Activated naive CD8-positive, alpha-beta T cell (primary cell): ENCODE measurements around the gene CATSPERD.

Experiments
- H3K27ac Mint-ChIP-seq: one replicate; pipeline ENCODE4 v1.8.0; 2021; ENCODE audit warnings: mixed read lengths
- H3K27me3 Mint-ChIP-seq: one replicate; pipeline ENCODE4 v1.8.0; 2021; ENCODE audit warnings: mixed read lengths
- H3K36me3 Mint-ChIP-seq: one replicate; pipeline ENCODE4 v1.8.0; 2021; ENCODE audit warnings: mixed read lengths
- H3K4me1 Mint-ChIP-seq: one replicate; pipeline ENCODE4 v1.8.0; 2021; ENCODE audit warnings: low read depth, mixed read lengths
- H3K4me3 Mint-ChIP-seq: one replicate; pipeline ENCODE4 v1.8.0; 2021; ENCODE audit warnings: mild to moderate bottlenecking, mixed read lengths
- H3K9me3 Mint-ChIP-seq: one replicate; pipeline ENCODE4 v1.8.0; 2021; ENCODE audit warnings: low read depth, mixed read lengths

The CATSPERD gene, protein sequence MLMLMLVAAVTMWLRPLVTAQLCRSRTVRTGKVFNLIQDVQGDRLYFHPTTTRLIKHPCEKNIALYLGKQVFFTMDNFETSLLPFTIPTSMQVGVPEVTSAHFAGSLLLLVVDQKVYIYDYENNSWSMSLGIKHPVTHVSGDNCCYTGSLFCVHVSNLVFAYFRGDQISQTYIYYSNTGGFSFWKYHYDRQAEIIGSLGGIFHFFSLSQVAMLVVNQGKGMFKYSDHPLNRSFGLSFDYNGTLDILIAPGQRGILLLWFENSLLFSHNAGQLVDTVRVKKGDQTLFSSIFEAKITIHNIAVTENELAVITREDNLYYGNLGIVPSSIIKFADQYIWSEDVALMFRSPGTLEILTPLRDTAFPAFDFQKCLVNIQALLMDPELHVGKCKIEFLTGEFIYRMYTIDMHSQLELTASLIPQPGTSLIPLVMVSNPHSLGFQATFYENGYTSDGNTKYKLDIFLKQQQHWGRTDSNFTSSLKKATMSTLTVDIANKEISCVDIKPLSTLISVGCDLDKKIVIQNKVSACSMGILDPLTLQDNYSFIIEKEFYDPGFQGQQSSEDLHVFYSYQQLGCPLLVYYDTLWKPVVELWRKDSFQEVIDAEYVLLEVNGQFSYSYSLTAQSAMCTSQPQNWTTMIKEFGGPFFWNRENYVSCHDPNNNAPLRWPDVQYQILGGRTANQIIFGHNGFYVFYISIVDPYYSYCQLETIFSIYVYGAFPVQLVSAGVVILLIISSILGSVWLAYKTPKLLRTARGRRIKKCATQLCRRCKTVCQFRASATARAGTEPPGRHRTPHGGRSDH

DNA sequence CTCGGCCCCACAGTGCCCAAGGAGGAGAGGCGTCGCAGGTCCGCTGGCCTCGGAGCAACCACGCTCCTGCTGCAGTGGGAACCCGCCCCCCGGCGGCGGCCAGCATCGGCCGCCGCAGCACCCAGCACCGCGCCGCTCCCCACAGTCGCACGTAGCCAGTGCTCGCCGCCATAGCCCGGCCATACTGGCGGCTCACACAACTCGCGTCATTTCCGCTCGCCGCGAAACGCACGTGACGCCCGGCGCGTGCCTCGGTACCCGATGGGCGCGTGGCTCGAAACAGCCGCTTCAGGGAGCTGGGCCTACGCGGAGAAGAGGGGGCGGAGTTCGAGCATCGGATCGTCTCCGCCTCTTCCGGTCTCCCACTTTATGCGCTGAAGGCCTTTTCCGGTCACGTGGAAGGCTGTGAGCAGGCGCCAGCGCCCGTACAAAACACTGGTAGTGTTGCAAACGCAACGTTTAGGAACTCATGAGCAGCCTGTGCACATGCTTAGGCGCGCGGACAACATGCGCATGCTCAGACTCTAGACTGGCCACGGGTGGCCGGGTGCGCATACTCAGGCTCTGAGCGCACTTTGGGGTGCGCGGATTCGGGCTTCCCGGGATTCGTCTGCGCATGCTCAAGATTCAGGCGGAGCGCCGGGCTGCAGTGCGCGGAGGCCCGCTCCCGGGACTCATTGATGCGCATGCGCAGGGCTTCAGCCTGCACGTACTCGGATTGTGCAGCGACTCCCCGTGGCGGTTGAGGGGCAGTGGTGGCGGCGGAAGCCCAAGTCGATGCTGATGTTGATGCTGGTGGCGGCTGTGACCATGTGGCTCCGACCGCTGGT lies at the start of gene CATSPERD, which contains the start of gene LONP1:
Gene CATSPERD, plus strand, starts transcription at position 677 of the 830 bp plus-strand sequence. Its CDS starts 101 bp downstream, at position 778.
Gene LONP1, minus strand, starts transcription at position 186 of the 830 bp plus-strand sequence. Its CDS starts 14 bp downstream, at position 172.
- no peaks in the 10 kb centered on the region for H3K9me3 Mint-ChIP-seq
- peak within 1 kb of the TSS; percentile 97 for H3K27ac Mint-ChIP-seq
- peaks cover 11% of the 10 kb centered on the region for H3K36me3 Mint-ChIP-seq
- H3K27me3 Mint-ChIP-seq, result no peaks in the 10 kb centered on the region
- H3K4me1 Mint-ChIP-seq, result peaks cover 26% of the 10 kb centered on the region
- peak within 1 kb of the TSS; percentile 97 for H3K4me3 Mint-ChIP-seq

DNA sequence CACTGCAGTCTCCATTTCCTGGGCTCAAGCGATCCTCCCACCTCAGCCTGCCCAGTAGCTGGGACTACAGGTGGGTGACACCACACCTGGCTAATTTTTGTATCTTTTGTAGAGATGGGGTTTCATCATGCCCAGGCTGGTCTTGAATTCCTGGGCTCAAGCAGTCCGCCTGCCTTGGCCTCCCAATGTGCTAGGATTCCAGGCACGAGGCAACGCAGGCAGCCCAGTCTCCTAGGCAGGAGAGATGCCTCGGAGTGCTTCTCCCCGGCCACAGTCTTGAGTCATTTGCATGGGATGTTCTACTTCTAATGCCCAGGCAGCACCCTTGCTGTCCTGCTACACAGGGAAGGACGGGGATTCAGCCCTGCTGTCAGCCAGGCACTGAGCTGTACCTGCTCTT lies 48.8 kb upstream of the CATSPERD start:
- H3K27ac Mint-ChIP-seq, result no peak overlapping the region
- no peaks in the 10 kb centered on the region for H3K36me3 Mint-ChIP-seq
- no peaks in the 10 kb centered on the region for H3K27me3 Mint-ChIP-seq
- no peak overlapping the region for H3K4me3 Mint-ChIP-seq
- no peaks in the 10 kb centered on the region for H3K9me3 Mint-ChIP-seq
- no peaks in the 10 kb centered on the region for H3K4me1 Mint-ChIP-seq

GRCh38 chr19:5672708-5673459 lies 47.6 kb upstream of the CATSPERD start:
- no peaks in the 10 kb centered on the region for H3K4me1 Mint-ChIP-seq
- H3K36me3 Mint-ChIP-seq, result no peaks in the 10 kb centered on the region
- no peaks in the 10 kb centered on the region for H3K9me3 Mint-ChIP-seq
- H3K27me3 Mint-ChIP-seq, result no peaks in the 10 kb centered on the region
- H3K4me3 Mint-ChIP-seq, result no peak overlapping the region
- H3K27ac Mint-ChIP-seq, result no peak overlapping the region

DNA sequence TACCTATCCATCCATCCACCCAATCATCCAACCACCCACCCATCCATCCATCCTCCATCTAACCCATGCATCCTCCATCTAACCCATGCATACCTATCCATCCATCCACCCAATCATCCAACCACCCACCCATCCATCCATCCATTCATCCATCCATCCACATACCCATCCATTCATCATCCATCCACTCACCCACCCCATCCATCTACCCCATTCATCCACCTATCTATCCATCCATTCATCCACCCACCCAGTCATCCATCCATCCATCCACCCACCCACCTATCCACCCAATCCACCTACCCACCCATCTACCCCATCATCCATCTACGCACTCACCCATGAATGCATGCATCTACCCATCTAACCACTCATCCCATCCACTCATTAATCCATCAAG lies 46.7 kb upstream of the CATSPERD start:
- H3K9me3 Mint-ChIP-seq, result no peaks in the 10 kb centered on the region
- H3K4me3 Mint-ChIP-seq, result no peak overlapping the region
- H3K36me3 Mint-ChIP-seq, result no peaks in the 10 kb centered on the region
- no peaks in the 10 kb centered on the region for H3K27me3 Mint-ChIP-seq
- H3K27ac Mint-ChIP-seq, result no peak overlapping the region
- H3K4me1 Mint-ChIP-seq, result no peaks in the 10 kb centered on the region

DNA sequence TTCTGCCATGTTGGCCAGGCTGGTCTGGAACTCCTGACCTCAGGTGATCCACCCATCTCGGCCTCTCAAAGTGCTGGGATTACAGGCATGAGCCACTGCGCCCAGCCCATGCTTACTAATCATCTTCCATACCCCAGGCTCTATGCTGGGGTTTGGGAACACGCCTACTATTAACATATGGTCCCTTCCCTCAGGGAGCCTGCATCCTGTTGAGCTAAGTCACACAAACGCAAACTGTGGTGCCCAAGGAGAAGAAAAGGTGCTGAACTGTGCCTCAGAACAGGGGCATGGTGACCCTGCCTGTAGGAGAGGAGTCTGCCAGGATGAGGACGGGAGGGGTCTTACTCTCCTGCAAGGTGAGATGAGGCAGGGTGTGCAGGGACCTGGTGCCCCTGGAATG lies 45.7 kb upstream of the CATSPERD start:
- no peak overlapping the region for H3K4me3 Mint-ChIP-seq
- no peak overlapping the region for H3K27ac Mint-ChIP-seq
- no peaks in the 10 kb centered on the region for H3K36me3 Mint-ChIP-seq
- H3K27me3 Mint-ChIP-seq, result no peaks in the 10 kb centered on the region
- no peaks in the 10 kb centered on the region for H3K9me3 Mint-ChIP-seq
- H3K4me1 Mint-ChIP-seq, result peaks cover 4% of the 10 kb centered on the region

DNA sequence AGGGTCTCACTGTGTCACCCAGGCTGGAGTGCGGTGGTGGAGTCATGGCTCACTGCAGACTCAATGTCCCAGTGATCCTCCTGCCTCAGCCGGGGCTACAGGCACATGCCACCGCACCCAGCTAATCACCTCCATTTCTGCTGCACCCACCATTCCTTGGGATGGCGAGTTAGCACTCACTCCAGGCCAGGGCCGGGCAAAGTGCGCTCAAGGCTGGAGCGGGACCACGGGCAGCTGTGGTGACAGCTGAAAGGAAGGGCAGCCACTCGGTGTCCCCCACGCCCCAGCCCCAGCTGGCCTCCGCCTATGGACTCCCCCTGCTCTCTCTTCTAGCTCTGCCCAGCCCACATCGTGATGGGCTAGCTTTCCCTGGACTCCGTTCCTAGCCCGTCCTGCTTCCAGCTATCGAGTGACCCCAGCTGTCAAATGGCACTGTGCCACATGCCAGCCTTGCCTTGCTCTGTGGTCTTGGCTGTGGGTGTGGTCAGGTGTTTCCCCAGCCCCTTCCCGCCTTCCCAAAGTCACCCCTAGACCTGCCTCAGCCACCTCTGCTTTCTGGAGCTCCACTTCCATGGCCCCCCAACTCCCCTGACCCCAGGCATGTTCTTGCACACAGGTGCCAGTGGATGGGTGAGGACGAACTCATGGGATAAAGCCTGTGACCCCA lies 44.2 kb upstream of the CATSPERD start:
- Mint-ChIP-seq H3K36me3 (no peaks in the 10 kb centered on the region), H3K27me3 (no peaks in the 10 kb centered on the region), H3K27ac (no peak overlapping the region), H3K9me3 (no peaks in the 10 kb centered on the region), H3K4me1 (peaks cover 8% of the 10 kb centered on the region), H3K4me3 (no peak overlapping the region)

DNA sequence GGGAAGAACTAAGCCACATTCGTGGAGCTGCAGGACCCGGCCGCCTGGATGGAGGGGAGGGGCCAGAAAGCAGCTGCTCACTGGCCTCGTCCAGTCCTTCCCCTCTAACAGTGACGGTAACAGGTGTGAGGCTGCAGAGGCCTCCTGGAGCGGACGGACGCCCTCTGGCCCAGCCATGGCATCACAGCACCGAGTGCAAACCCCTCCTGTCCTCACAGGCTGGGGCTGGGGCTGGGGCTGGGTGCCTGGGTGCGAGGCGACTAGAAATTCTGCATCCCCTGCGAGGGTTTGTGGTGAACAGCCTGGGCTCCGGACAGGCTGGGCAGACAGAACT lies 43.7 kb upstream of the CATSPERD start:
- H3K27ac Mint-ChIP-seq, result no peak overlapping the region
- H3K36me3 Mint-ChIP-seq, result no peaks in the 10 kb centered on the region
- H3K4me3 Mint-ChIP-seq, result no peak overlapping the region
- H3K27me3 Mint-ChIP-seq, result no peaks in the 10 kb centered on the region
- H3K9me3 Mint-ChIP-seq, result no peaks in the 10 kb centered on the region
- peaks cover 12% of the 10 kb centered on the region for H3K4me1 Mint-ChIP-seq

DNA sequence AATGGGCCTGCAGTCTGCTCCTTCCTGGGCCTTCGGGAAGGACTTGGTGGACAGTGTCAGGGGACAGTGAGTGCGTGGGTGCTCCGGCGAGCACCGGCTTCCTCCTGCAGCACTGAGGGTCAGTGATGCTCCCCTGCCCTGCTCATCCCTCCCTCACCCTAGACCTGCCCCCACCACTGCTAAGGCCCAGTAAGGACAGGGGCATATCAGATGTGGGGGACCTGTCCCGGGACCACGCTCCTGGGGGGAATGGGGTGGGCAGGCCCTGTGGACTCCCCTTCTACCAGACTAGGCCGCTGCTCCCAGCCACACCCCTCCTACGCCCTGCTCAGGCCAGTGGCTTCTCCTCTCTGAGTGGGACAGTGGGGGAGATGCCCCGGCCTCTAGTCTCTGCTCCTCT lies 43.3 kb upstream of the CATSPERD start:
- no peaks in the 10 kb centered on the region for H3K9me3 Mint-ChIP-seq
- no peaks in the 10 kb centered on the region for H3K36me3 Mint-ChIP-seq
- no peak overlapping the region for H3K27ac Mint-ChIP-seq
- no peak overlapping the region for H3K4me3 Mint-ChIP-seq
- peaks cover 16% of the 10 kb centered on the region for H3K4me1 Mint-ChIP-seq
- H3K27me3 Mint-ChIP-seq, result no peaks in the 10 kb centered on the region

- Mint-ChIP-seq H3K36me3 (no peaks in the 10 kb centered on the region), H3K4me3 (no peak overlapping the region), H3K4me1 (peaks cover 16% of the 10 kb centered on the region), H3K27ac (peak overlapping the region; percentile 41), H3K9me3 (no peaks in the 10 kb centered on the region), H3K27me3 (no peaks in the 10 kb centered on the region)
Measured at GRCh38 chr19:5677580-5677979, 42.9 kb upstream of the CATSPERD start.

GRCh38 chr19:5678071-5678718 lies 42.2 kb upstream of the CATSPERD start:
- no peaks in the 10 kb centered on the region for H3K9me3 Mint-ChIP-seq
- no peak overlapping the region for H3K27ac Mint-ChIP-seq
- H3K36me3 Mint-ChIP-seq, result no peaks in the 10 kb centered on the region
- H3K4me3 Mint-ChIP-seq, result no peak overlapping the region
- no peaks in the 10 kb centered on the region for H3K27me3 Mint-ChIP-seq
- H3K4me1 Mint-ChIP-seq, result peaks cover 18% of the 10 kb centered on the region

DNA sequence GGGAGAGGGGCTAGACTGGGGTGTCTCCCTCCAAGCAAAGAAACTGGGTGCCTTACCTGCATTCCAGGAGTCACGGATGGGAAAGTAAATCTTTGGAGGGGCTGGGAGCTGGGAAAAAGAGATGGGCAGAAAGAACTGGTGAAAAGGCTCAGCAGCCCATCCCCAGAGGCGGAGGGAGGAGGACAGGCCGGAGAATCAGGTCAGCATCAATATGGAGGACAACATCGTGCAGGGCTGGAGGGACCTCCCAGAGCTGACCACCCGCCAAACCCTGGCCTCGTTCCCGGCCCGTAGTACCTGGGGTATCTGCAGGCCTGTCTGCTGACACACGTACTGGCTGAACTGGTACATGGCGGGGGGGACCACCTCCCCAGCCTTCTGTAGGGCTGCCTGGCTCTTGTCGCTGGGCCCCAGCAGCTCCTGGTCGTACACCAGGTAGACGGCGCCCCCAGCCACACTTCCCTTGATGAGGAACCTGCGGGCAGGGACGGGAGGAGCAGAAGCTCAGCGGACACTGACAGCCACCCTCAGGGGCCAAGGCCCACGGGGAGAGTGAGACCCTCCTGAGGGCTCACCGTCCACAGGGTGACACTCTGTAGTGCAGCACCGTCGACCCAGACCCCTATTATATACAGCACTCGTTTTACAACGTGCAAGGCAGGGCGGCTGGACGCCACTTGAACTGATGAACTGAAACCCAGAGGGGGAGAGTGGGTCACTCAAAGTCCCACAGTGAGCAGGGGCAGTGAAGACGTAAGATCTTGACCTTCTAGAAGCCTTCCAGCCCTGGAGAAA lies 41.0 kb upstream of the CATSPERD start:
- Mint-ChIP-seq H3K27ac (peak overlapping the region; percentile 97), H3K27me3 (no peaks in the 10 kb centered on the region), H3K9me3 (no peaks in the 10 kb centered on the region), H3K4me3 (peak overlapping the region; percentile 96), H3K36me3 (no peaks in the 10 kb centered on the region), H3K4me1 (peaks cover 18% of the 10 kb centered on the region)

- Mint-ChIP-seq H3K27ac (peak overlapping the region; percentile 97), H3K4me1 (peaks cover 18% of the 10 kb centered on the region), H3K27me3 (no peaks in the 10 kb centered on the region), H3K4me3 (peak overlapping the region; percentile 96), H3K9me3 (no peaks in the 10 kb centered on the region), H3K36me3 (no peaks in the 10 kb centered on the region)
Measured at GRCh38 chr19:5680084-5680436, 40.4 kb upstream of the CATSPERD start.
